IPS-NIHi11 (cell line): ENCODE measurements around the gene KL.

Source experiments
- DNase-seq: peaks from one replicate; pipeline ENCODE4 v3.0.0; 2012; ENCODE audit warnings: mixed read lengths, low spot score

The KL gene

GRCh38 chr13:33004511-33004910, 11.7 kb upstream of the KL start:
- DNase-seq: peak; percentile 25

GRCh38 chr13:33006134-33006533, 10.1 kb upstream of the KL start:
- DNase-seq: no peak

DNA sequence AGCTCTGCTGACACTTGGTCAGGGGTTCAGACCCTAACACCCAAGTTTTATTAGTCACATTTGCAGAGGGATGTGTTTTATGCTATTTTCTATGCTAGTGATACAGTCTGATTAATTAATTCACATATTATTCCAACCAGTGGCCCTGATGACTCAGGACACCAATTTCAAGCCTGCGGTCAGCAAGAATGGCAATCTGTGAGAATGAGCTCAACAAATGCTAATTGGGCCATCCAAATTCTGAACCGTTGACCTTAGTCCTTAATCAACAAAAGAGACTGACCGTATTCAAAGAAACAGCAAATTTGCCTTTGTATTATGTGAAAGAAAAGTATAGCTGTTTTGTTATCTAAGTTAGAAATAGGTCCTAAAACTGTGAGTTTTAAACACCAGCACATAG, 9.6 kb upstream of the KL start:
- no peak for DNase-seq

DNA sequence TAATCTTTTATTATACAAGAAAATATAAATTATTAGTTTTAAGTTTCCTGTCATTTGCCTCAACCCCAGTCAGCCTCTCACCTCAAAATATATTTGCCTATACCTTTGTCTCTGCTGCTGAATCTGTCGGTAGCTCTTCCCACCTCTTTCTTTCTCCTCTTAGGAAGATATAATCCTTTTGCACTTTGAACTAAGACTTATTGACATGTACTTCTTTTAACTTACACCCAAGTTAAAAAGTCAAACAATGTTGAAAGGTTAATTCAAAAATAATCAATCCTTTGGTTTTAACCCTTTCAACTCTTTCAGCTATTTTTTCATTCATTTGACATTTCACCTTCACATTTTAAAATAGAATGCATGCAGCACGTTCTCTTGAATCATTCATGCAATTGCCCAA, 9.0 kb upstream of the KL start:
- DNase-seq: no peak

DNA sequence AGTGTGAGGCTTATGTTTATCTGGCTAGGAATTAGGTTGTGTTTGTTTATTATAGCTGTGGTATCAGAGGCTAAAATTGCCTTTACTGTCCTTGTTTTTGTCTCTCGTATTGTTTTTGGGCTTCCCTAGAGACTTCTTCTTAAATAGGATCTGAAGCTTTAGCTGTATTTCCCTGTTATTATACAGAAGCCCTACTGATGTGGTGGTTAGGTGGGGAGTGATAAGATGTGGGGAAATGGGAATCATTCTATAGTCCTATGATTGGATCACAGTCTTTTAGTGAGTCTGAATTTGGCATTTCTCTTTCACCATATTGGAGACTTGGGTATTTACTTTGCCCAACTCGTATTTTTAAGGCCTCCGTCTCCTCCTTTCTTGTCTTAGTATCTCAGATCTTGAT, 8.3 kb upstream of the KL start:
- no peak for DNase-seq

- no peak for DNase-seq
These were observed 7.1 kb upstream of the KL start for GRCh38 chr13:33008946-33009722.

GRCh38 chr13:33011828-33012470, 4.3 kb upstream of the KL start:
- no peak for DNase-seq

GRCh38 chr13:33014291-33014690, 1.9 kb upstream of the KL start:
- no peak for DNase-seq

DNA sequence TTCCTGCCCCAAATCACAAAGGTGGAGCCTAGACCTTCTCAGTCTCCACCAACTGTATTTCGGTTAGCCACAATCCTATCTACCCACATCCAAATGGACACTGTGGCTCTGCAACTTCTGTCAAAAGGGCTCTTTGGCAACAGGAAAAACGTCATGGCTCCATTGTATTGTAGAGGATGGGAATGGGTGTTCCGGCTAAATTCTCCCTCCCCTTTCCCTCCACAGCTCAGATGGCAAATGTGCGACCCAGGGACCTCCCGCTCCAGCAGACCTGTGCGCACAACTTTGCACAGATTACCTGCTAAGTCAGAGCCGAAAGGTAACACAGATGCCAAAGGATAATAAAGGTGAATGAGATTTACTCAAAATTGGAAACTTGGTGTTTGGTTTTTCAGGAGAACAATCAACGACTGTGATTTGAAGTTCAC, 968 bp upstream of the KL start:
- DNase-seq: no peak

DNA sequence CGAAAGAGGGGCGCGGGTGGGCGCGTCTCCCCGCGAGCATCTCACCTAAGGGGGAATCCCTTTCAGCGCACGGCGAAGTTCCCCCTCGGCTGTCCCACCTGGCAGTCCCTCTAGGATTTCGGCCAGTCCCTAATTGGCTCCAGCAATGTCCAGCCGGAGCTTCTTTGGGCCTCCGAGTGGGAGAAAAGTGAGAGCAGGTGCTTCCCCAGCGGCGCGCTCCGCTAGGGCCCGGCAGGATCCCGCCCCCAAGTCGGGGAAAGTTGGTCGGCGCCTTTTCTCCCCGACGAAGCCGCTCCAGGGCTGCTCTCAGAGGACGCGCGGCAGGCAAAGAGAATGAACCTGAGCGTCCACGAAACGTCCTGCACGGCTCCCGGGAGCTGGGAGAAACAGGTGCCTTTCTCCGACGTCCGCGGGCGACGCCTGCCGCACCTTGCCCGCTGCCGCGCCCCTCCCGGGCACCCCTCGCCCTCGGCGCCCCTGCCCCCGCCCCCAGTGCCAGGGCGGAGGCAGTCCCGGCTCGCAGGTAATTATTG, 366 bp upstream of the KL start:
- peak; percentile 26 for DNase-seq

DNA sequence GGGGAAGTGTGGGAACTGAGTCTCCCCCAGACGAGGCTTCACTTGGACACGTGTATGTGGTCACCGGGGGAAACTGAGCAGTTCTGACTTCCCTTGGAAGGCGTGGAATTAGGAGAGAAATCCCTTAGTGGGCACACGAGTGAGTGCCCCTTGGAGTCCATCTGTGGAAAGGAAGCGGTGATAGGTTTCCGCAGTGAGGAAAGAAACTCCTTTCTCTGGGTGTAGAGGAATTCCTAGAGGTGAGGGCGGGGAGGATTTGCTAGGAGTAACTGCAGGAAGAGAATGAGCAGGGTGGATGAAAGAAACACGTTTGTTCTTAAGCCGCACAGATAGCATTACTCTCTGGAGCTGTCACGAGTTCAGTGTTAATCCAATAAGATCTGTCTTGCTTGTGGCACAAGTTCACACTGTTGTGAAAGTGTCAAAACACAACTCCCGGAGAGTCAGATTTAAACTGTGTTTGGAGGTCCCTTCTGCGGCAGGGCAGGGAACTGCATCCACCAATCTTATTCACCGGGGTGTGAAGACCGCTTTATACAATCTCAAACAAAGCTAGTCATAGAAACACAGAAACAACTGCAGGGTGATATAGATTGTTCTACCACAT, 1.2 kb downstream of the KL start:
- peak; percentile 49 for DNase-seq

- no peak for DNase-seq
These were observed 2.7 kb downstream of the KL start for GRCh38 chr13:33018886-33019285.

DNA sequence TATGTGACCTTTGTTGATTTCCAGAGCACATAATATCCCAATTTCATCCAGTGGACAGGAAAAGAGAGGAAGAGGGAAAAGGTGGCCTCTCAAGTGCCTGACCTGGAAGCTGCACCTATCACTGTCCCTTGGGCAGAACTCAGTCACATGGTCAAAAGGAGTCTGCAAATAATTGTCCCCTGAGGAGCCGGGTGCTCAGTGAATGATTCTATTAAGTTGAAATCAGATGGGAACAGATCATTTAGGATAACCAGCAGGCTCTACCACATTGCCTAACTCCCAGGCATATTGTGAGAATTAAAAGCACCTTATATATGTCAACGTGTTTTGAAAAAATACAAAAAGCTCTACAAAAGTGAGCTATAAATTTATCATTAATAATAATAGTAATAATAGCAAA, 6.8 kb downstream of the KL start:
- no peak for DNase-seq

DNA sequence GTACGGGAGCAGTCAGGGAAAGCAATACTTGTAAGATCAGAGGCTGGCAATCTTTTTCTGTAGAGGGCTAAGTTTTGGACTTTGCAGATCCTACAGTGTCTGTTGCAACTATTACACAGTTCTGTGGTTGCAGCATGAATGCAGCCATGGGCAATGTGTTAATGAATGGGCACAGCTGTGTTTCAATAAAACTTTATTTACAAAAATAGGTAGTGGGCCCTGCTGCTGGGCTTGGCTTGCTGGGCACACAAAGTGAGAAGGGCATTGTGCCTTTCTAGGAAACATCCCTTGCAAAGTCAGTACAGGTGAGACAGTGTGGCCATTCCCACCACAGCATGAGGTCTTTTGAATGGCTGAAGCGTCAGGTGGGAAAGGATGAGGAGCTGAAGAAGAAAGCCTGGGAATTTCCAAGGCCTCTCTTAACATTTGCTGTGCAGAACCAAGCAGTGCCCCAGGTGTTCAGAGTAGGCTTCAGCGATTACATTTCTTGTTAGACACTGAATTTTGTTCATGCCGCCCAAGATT, 9.1 kb downstream of the KL start:
- DNase-seq: no peak

GRCh38 chr13:33026489-33027152, 10.4 kb downstream of the KL start:
- no peak for DNase-seq

DNA sequence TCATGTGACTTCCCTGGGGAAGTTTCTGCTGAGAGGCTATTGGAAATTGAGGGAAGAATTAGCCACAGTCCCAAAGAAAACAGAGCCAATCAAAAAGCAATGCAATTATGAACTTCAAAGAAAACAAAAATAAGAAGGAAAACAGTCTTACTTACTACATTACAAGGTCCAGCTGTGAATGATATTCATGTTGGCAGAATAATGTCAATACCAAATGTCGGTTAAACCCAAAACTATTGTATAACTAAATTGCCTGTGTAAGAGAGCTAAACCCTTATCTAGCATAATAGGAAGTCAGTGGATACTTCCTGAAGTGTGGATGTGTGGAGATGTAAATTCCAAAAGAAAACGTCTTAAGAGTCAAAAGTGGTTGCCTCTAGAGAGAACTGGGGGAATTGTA, 12.4 kb downstream of the KL start:
- DNase-seq: no peak

DNA sequence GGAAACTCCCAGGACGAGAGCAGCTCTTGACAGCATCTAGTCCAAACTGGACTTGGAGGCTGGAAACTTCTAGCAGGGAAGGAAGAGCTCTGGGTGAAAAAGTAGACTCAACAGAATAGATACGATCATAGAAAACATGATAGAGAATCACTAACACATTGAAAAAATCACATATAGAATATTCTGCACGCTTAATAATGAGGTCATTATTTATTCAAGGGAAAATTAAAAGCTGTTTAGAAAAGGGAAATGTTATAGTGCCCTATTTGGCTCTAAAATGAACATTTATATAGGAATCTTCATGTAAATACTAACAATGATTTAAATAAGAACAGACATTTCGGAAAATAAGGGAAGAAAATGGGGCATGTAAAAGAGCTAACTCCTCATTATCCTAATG, 15.1 kb downstream of the KL start:
- no peak for DNase-seq

GRCh38 chr13:33032037-33032625, 15.9 kb downstream of the KL start:
- DNase-seq: no peak

GRCh38 chr13:33033051-33033812, 17.0 kb downstream of the KL start:
- no peak for DNase-seq

DNA sequence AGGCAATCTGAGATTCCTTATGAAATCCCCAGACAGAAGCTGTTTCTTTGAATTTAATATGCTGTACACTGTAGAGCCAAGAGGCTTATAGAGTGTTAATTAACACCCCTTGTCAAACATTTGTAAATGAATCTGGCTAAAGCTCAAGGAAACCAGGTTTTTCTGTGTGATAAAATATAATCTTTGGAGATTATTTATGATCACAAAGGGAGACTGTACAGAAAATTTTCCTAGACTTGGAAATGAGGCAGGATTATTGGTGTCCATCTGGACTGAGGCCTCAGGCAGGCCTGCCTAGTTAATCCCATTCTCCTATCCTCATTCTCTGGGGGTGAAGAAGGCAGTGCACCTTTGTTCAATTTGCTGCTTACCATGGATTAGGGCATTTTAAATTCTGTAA, 17.8 kb downstream of the KL start:
- no peak for DNase-seq

GRCh38 chr13:33034882-33035520, 18.8 kb downstream of the KL start:
- no peak for DNase-seq
